Measurements from ENCODE around the gene FSTL5.

DNA sequence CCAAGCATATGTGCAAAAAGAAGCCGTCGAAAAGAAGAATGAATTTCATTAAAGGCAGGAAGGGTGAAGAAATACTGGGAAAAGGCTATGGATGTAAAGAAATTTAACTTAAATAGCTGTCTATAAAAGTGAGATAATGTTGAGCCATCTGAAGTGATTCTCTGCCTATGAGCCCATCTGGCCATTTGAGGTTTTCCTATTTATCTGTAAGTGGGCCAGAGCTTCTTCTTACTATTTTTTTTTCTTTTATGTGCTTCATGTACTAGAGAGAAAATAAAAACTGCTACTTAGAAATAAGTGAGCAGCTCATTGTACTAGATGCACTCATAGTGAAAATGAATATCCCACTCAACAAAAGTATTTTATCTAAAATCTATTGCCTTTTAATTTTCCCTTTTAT, 725.7 kb downstream of the FSTL5 start:
- no peak for TF ChIP-seq FOXA1 (IDR thresholded peaks at IDR 0.05)
- TF ChIP-seq, protein P1, sequence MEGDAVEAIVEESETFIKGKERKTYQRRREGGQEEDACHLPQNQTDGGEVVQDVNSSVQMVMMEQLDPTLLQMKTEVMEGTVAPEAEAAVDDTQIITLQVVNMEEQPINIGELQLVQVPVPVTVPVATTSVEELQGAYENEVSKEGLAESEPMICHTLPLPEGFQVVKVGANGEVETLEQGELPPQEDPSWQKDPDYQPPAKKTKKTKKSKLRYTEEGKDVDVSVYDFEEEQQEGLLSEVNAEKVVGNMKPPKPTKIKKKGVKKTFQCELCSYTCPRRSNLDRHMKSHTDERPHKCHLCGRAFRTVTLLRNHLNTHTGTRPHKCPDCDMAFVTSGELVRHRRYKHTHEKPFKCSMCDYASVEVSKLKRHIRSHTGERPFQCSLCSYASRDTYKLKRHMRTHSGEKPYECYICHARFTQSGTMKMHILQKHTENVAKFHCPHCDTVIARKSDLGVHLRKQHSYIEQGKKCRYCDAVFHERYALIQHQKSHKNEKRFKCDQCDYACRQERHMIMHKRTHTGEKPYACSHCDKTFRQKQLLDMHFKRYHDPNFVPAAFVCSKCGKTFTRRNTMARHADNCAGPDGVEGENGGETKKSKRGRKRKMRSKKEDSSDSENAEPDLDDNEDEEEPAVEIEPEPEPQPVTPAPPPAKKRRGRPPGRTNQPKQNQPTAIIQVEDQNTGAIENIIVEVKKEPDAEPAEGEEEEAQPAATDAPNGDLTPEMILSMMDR (IDR thresholded peaks at IDR 0.05; ENCODE audit: low read depth, low read length, missing input control) = no peak
- TF ChIP-seq JUND (IDR thresholded peaks at IDR 0.05) = no peak
- TF ChIP-seq SP1 (IDR thresholded peaks at IDR 0.05) = no peak
- TF ChIP-seq TAF1 (conservative IDR thresholded peaks at IDR 0.05) = no peak
- TF ChIP-seq RXRA (IDR thresholded peaks at IDR 0.05) = no peak
